Activated T-cell treated with anti-CD3 and anti-CD28 coated beads, Interleukin-2, amount 50 U/mL, for 24 hours (primary cell): ENCODE measurements around the gene GJD3.
"Not testable (repeated sequence)": the region's sequence is repeated elsewhere in the genome, so short reads cannot be mapped to it uniquely, and the experiment has no call there.

Experiments
- DNase-seq: peaks from one replicate; pipeline ENCODE4 v3.0.0-alpha.2; 2020
- H3K27ac Mint-ChIP-seq: 2 replicates; pipeline ENCODE4 v1.8.0; 2020; ENCODE audit warnings: mild to moderate bottlenecking, mixed read lengths
- H3K27me3 Mint-ChIP-seq: 2 replicates; pipeline ENCODE4 v1.8.0; 2020; ENCODE audit warnings: mixed read lengths
- H3K36me3 Mint-ChIP-seq: 2 replicates; pipeline ENCODE4 v1.8.0; 2020; ENCODE audit warnings: low read depth, mixed read lengths
- H3K4me1 Mint-ChIP-seq: 2 replicates; pipeline ENCODE4 v1.8.0; 2020; ENCODE audit warnings: low read depth, mixed read lengths
- H3K4me3 Mint-ChIP-seq: 2 replicates; pipeline ENCODE4 v1.8.0; 2020; ENCODE audit warnings: mild to moderate bottlenecking, moderate library complexity, mixed read lengths
- H3K9me3 Mint-ChIP-seq: 2 replicates; pipeline ENCODE4 v1.8.0; 2020; ENCODE audit warnings: mixed read lengths

Gene GJD3

GRCh38 chr17:40364121-40364861 is at the start of gene GJD3:
Gene GJD3 (minus strand): TSS chr17:40364737. CDS start chr17:40363815, 922 bp downstream.
- peaks cover 22% of the 10 kb centered on the region for H3K4me1 Mint-ChIP-seq
- peaks cover 22% of the 10 kb centered on the region for H3K27me3 Mint-ChIP-seq
- peak; percentile 30 for DNase-seq
- no peaks in the 10 kb centered on the region for H3K36me3 Mint-ChIP-seq
- H3K9me3 Mint-ChIP-seq = no peaks in the 10 kb centered on the region
- H3K27ac Mint-ChIP-seq = no peak within 1 kb of the TSS
- H3K4me3 Mint-ChIP-seq = peak within 1 kb of the TSS; percentile 71

- H3K9me3 Mint-ChIP-seq, H3K27me3 Mint-ChIP-seq, H3K4me3 Mint-ChIP-seq, H3K27ac Mint-ChIP-seq, DNase-seq: not testable (repeated sequence)
- H3K4me1 Mint-ChIP-seq = peaks cover 26% of the 10 kb centered on the region
- peaks cover 79% of the 10 kb centered on the region for H3K36me3 Mint-ChIP-seq
These were observed 49.8 kb upstream of the GJD3 start for GRCh38 chr17:40414312-40414711.

GRCh38 chr17:40412880-40413279 is 48.3 kb upstream of the GJD3 start:
- peaks cover 13% of the 10 kb centered on the region for H3K4me1 Mint-ChIP-seq
- H3K4me3 Mint-ChIP-seq = no peak overlapping the region
- H3K9me3 Mint-ChIP-seq = no peaks in the 10 kb centered on the region
- H3K36me3 Mint-ChIP-seq = peaks cover 85% of the 10 kb centered on the region
- H3K27me3 Mint-ChIP-seq = peaks cover 4% of the 10 kb centered on the region
- no peak for DNase-seq
- no peak overlapping the region for H3K27ac Mint-ChIP-seq

- Mint-ChIP-seq H3K27me3 (peaks cover 3% of the 10 kb centered on the region), H3K4me1 (peaks cover 12% of the 10 kb centered on the region), H3K4me3 (no peak overlapping the region), H3K36me3 (peaks cover 86% of the 10 kb centered on the region), H3K27ac (no peak overlapping the region), H3K9me3 (no peaks in the 10 kb centered on the region)
- no peak for DNase-seq
These were observed 47.3 kb upstream of the GJD3 start for GRCh38 chr17:40411821-40412220.

- Mint-ChIP-seq H3K4me1 (no peaks in the 10 kb centered on the region), H3K4me3 (no peak overlapping the region), H3K36me3 (peaks cover 85% of the 10 kb centered on the region), H3K27me3 (no peaks in the 10 kb centered on the region), H3K27ac (no peak overlapping the region), H3K9me3 (no peaks in the 10 kb centered on the region)
- DNase-seq = no peak
These were observed 45.5 kb upstream of the GJD3 start for GRCh38 chr17:40410082-40410481.

- not testable (repeated sequence) for H3K4me3 Mint-ChIP-seq, H3K4me1 Mint-ChIP-seq, DNase-seq, H3K27me3 Mint-ChIP-seq, H3K27ac Mint-ChIP-seq, H3K9me3 Mint-ChIP-seq
- peaks cover 88% of the 10 kb centered on the region for H3K36me3 Mint-ChIP-seq
These were observed 45.0 kb upstream of the GJD3 start for GRCh38 chr17:40409540-40409939.

- Mint-ChIP-seq H3K9me3 (no peaks in the 10 kb centered on the region), H3K4me3 (no peak overlapping the region), H3K4me1 (peaks cover 15% of the 10 kb centered on the region), H3K27ac (no peak overlapping the region), H3K27me3 (no peaks in the 10 kb centered on the region), H3K36me3 (peaks cover 89% of the 10 kb centered on the region)
- DNase-seq = no peak
These were observed 42.9 kb upstream of the GJD3 start for GRCh38 chr17:40407460-40407859.

GRCh38 chr17:40404003-40404402 is 39.5 kb upstream of the GJD3 start:
- no peaks in the 10 kb centered on the region for H3K9me3 Mint-ChIP-seq
- no peak overlapping the region for H3K27ac Mint-ChIP-seq
- no peak overlapping the region for H3K4me3 Mint-ChIP-seq
- H3K36me3 Mint-ChIP-seq = peaks cover 91% of the 10 kb centered on the region
- H3K27me3 Mint-ChIP-seq = no peaks in the 10 kb centered on the region
- H3K4me1 Mint-ChIP-seq = peaks cover 21% of the 10 kb centered on the region
- no peak for DNase-seq

GRCh38 chr17:40402668-40403067 is 38.1 kb upstream of the GJD3 start:
- H3K27ac Mint-ChIP-seq = peak overlapping the region; percentile 11

GRCh38 chr17:40399185-40399584 is 34.6 kb upstream of the GJD3 start:
- H3K27ac Mint-ChIP-seq = peak overlapping the region; percentile 51
- H3K4me3 Mint-ChIP-seq = no peak overlapping the region
- H3K36me3 Mint-ChIP-seq = peaks cover 94% of the 10 kb centered on the region
- H3K9me3 Mint-ChIP-seq = no peaks in the 10 kb centered on the region
- no peak for DNase-seq
- H3K27me3 Mint-ChIP-seq = no peaks in the 10 kb centered on the region
- H3K4me1 Mint-ChIP-seq = peaks cover 20% of the 10 kb centered on the region

More at GRCh38 chr17:40402668-40403067, 38.1 kb upstream of the GJD3 start:
- peaks cover 21% of the 10 kb centered on the region for H3K4me1 Mint-ChIP-seq
- no peaks in the 10 kb centered on the region for H3K9me3 Mint-ChIP-seq
- H3K4me3 Mint-ChIP-seq = no peak overlapping the region
- no peak for DNase-seq
- H3K36me3 Mint-ChIP-seq = peaks cover 97% of the 10 kb centered on the region
- H3K27me3 Mint-ChIP-seq = no peaks in the 10 kb centered on the region

- not testable (repeated sequence) for DNase-seq, H3K9me3 Mint-ChIP-seq, H3K27ac Mint-ChIP-seq, H3K27me3 Mint-ChIP-seq, H3K4me3 Mint-ChIP-seq, H3K4me1 Mint-ChIP-seq
- peaks cover 44% of the 10 kb centered on the region for H3K36me3 Mint-ChIP-seq
These were observed 22.0 kb upstream of the GJD3 start for GRCh38 chr17:40386555-40386954.

GRCh38 chr17:40382251-40382650 is 17.7 kb upstream of the GJD3 start:
- Mint-ChIP-seq H3K36me3 (peaks cover under 1% of the 10 kb centered on the region), H3K9me3 (no peaks in the 10 kb centered on the region), H3K4me1 (no peaks in the 10 kb centered on the region), H3K4me3 (no peak overlapping the region), H3K27me3 (peaks cover under 1% of the 10 kb centered on the region), H3K27ac (no peak overlapping the region)
- DNase-seq = no peak

GRCh38 chr17:40378966-40379365 is 14.4 kb upstream of the GJD3 start:
- Mint-ChIP-seq H3K4me3 (no peak overlapping the region), H3K4me1 (peaks cover 16% of the 10 kb centered on the region), H3K27ac (no peak overlapping the region), H3K27me3 (peaks cover 9% of the 10 kb centered on the region), H3K9me3 (no peaks in the 10 kb centered on the region), H3K36me3 (no peaks in the 10 kb centered on the region)
- DNase-seq = peak; percentile 9

- peak; percentile 5 for DNase-seq
- Mint-ChIP-seq H3K27me3 (peaks cover 9% of the 10 kb centered on the region), H3K27ac (no peak overlapping the region), H3K4me3 (no peak overlapping the region), H3K9me3 (no peaks in the 10 kb centered on the region), H3K36me3 (no peaks in the 10 kb centered on the region), H3K4me1 (peaks cover 27% of the 10 kb centered on the region)
These were observed 13.3 kb upstream of the GJD3 start for GRCh38 chr17:40377832-40378231.

GRCh38 chr17:40376541-40376940 is 12.0 kb upstream of the GJD3 start:
- not testable (repeated sequence) for H3K9me3 Mint-ChIP-seq, H3K36me3 Mint-ChIP-seq, H3K27me3 Mint-ChIP-seq, H3K4me3 Mint-ChIP-seq
- DNase-seq = peak; percentile 29
- peak overlapping the region; percentile 8 for H3K27ac Mint-ChIP-seq
- peaks cover 38% of the 10 kb centered on the region for H3K4me1 Mint-ChIP-seq
